HepG2 (cell line): ENCODE data around the gene NDUFB10. TPM values are rescaled to one million over a fixed set of nuclear protein-coding genes. Genes with fewer than 3 reads are reported as not detected.

ENCODE experiments used
- EP300 ChIP-seq, 3 experiments: sonication (generic) in 1 of 3; formaldehyde crosslinking in 1 of 3; IDR thresholded peaks; 2 replicates each; pipeline versions ENCODE4 v1.5.1 to v1.6.1; 2011 to 2020; ENCODE audit warnings: low read depth in 2 of 3, low read length in 2 of 3, borderline replicate concordance in 1 of 3, improper control_type of control experiment in 1 of 3, mild to moderate bottlenecking in 1 of 3, missing genetic modification reagents in 1 of 3, moderate library complexity in 1 of 3
- GLI4 ChIP-seq: sonication (generic); formaldehyde crosslinking; IDR thresholded peaks from 2 replicates; pipeline ENCODE4 v1.5.1; 2020; ENCODE audit warnings: missing genetic modification reagents, mild to moderate bottlenecking, moderate library complexity, borderline replicate concordance
- PRDM4 ChIP-seq: sonication (generic); formaldehyde crosslinking; IDR thresholded peaks from 2 replicates; pipeline ENCODE4 v1.9.0; 2021; ENCODE audit warnings: missing genetic modification reagents, borderline replicate concordance
- RERE ChIP-seq: IDR thresholded peaks from 2 replicates; pipeline ENCODE4 v1.6.1; 2016; ENCODE audit warnings: low read depth, missing genetic modification reagents, missing compliant biosample characterization
- RFX1 ChIP-seq: fragments of 450-650 bp; IDR thresholded peaks from 2 replicates; pipeline ENCODE4 v1.6.1; 2017
- STAT6 ChIP-seq: sonication (generic); formaldehyde crosslinking; IDR thresholded peaks from 2 replicates; pipeline ENCODE4 v1.4.0; 2020; ENCODE audit warnings: missing genetic modification reagents, mild to moderate bottlenecking, borderline replicate concordance
- THAP11 ChIP-seq: IDR thresholded peaks from 2 replicates; pipeline ENCODE4 v1.6.1; 2016; ENCODE audit warnings: missing biosample characterization, missing genetic modification reagents
- ZFYVE20 ChIP-seq: sonication (generic); formaldehyde crosslinking; IDR thresholded peaks from 2 replicates; pipeline ENCODE4 v1.8.0; 2023; ENCODE audit warnings: low read depth, mild to moderate bottlenecking, moderate library complexity, missing genetic modification reagents, borderline replicate concordance
- ZNF160 ChIP-seq: sonication (generic); formaldehyde crosslinking; IDR thresholded peaks from 2 replicates; pipeline ENCODE4 v1.8.0; 2022; ENCODE audit warnings: mild to moderate bottlenecking, inconsistent platforms, missing genetic modification reagents
- ZNF501 ChIP-seq: sonication (generic); formaldehyde crosslinking; IDR thresholded peaks from 2 replicates; pipeline ENCODE4 v1.5.1; 2020; ENCODE audit warnings: mild to moderate bottlenecking, moderate library complexity, missing genetic modification reagents
- polyA plus RNA-seq, 8 experiments: library from polyadenylated mRNA; depleted of rRNA in 3 of 8; stranded (reverse) in 7 of 8; unstranded in 1 of 8; fragments of >200 nt; fragmentation: Illumina TruSeq in 4 of 8; extraction: Trizol in 4 of 8; gene quantifications; 2 replicates each; pipeline versions ENCODE4 v1.2.1 to v1.2.3, GENCODE V29; 2011 to 2016; ENCODE audit warnings: low read depth in 4 of 8, missing spikeins in 1 of 8, mixed read lengths in 1 of 8; ENCODE audit not compliant: insufficient read depth in 1 of 8
- total RNA-seq, 5 experiments: library from RNA; depleted of rRNA; stranded (reverse); fragments of >200 nt; fragmentation: Illumina TruSeq; extraction: Trizol; gene quantifications; 2 replicates each; pipeline ENCODE4 v1.2.3, GENCODE V29; 2016; ENCODE audit warnings: low read depth in 1 of 5

NDUFB10 gene
- total and polyA plus RNA-seq, 2 of the 13 experiments (the other 11 are each of a cell fraction or from before 2014, with no cell fraction given) = 68.6 to 157 TPM

- no peak for TF ChIP-seq STAT6
- peak; percentile 27; the same call in 1 of the 2 replicates for TF ChIP-seq ZNF160 (CRISPR knock-in tag)
- peak; percentile 57 for TF ChIP-seq ZNF501 (CRISPR knock-in tag)
- no peak for TF ChIP-seq RFX1
- no peak for TF ChIP-seq RERE
- TF ChIP-seq THAP11 (CRISPR knock-in tag) = peak; percentile 72
- no peak for TF ChIP-seq EP300 (IDR thresholded peaks at IDR 0.05; ENCODE audit: low read depth in 2 of 2, low read length in 2 of 2)
- TF ChIP-seq EP300 (CRISPR knock-in tag; IDR thresholded peaks at IDR 0.05; ENCODE audit: borderline replicate concordance) = no peak
- TF ChIP-seq PRDM4 (CRISPR knock-in tag) = no peak
- no peak for TF ChIP-seq ZFYVE20 (CRISPR knock-in tag)
- TF ChIP-seq GLI4 (CRISPR knock-in tag) = no peak
These were observed 16.3 kb upstream of the NDUFB10 start, which contains the start of gene MSRB1 (continued) for GRCh38 chr16:1942810-1943726.
